IgD-negative memory B cell (primary cell): Measurements from ENCODE around the gene FAM107B. TPM values are rescaled to one million over a fixed set of nuclear protein-coding genes. Genes with fewer than 3 reads are reported as not detected.

Experiments
- H3K27ac Mint-ChIP-seq, 3 donors: one replicate each; pipeline ENCODE4 v1.8.0; 2020 to 2022; ENCODE audit warnings: mild to moderate bottlenecking in 3 of 3, mixed read lengths in 3 of 3, moderate library complexity in 1 of 3
- H3K27me3 Mint-ChIP-seq: one replicate; pipeline ENCODE4 v1.8.0; 2021; ENCODE audit warnings: mixed read lengths
- H3K36me3 Mint-ChIP-seq: one replicate; pipeline ENCODE4 v1.8.0; 2020; ENCODE audit warnings: mild to moderate bottlenecking, mixed read lengths
- H3K4me1 Mint-ChIP-seq, 3 donors: one replicate each; pipeline ENCODE4 v1.8.0; 2020 to 2022; ENCODE audit warnings: mixed read lengths in 3 of 3, mild to moderate bottlenecking in 1 of 3
- H3K4me3 Mint-ChIP-seq, 4 donors: one replicate each; pipeline ENCODE4 v1.8.0; 2020 to 2022; ENCODE audit warnings: mild to moderate bottlenecking in 4 of 4, mixed read lengths in 4 of 4, moderate library complexity in 3 of 4
- H3K9me3 Mint-ChIP-seq, 3 donors: one replicate each; pipeline ENCODE4 v1.8.0; 2020 to 2021; ENCODE audit warnings: mixed read lengths in 3 of 3, mild to moderate bottlenecking in 1 of 3
- polyA plus RNA-seq: library from polyadenylated mRNA; unstranded; fragments of 300-500 nt; fragmentation: Illumina TruSeq; gene quantifications from one replicate; pipeline ENCODE4 v1.2.3, GENCODE V29; 2021

Gene FAM107B
- polyA plus RNA-seq, 1 donor from 2014 or later: 113 TPM

DNA sequence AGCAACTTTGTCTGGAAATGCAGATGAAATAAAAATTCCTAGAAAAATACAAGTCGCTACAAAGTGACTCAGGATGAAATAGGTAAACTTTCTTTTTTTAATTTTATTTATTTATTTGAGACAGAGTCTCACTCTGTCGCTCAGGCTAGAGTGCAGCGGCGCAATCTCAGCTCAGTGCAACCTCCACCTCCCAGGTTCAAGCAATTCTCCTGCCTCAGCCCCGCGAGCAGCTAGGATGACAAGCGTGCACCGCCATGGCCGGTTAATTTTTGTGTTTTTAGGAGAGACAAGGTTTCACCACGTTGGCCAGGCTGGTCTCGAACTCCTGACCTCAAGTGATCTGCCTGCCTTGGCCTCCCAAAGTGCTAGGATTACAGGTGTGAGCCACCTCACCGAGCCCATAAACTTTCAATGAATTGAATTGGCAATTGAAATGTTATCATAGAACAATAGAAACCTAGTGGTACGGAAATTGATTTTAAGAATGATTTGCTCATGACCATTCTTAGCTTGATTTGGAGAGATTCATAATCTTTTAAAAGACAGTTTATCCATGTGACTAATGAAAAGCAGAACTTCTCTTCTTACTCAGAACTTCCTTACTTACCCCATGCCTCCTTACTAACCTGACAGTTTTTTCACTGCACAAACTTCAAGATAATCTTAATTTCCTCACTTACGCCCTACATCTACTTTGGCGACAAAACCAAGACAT is 161.7 kb downstream of the FAM107B start:
- Mint-ChIP-seq H3K36me3 (peaks cover 2% of the 10 kb centered on the region), H3K27ac (peak overlapping the region in 1 of 3 donors; percentile 82), H3K27me3 (no peaks in the 10 kb centered on the region), H3K4me3 (no peak overlapping the region), H3K9me3 (no peaks in the 10 kb centered on the region), H3K4me1 (peaks cover 29 to 40% (median 34%) of the 10 kb centered on the region in 3 donors)

- H3K4me1 Mint-ChIP-seq: peaks cover 27 to 42% (median 28%) of the 10 kb centered on the region in 3 donors
- no peaks in the 10 kb centered on the region for H3K27me3 Mint-ChIP-seq
- peaks cover 2% of the 10 kb centered on the region for H3K36me3 Mint-ChIP-seq
- H3K9me3 Mint-ChIP-seq: no peaks in the 10 kb centered on the region
- H3K4me3 Mint-ChIP-seq: no peak overlapping the region
- H3K27ac Mint-ChIP-seq: no peak overlapping the region
Observed at GRCh38 chr10:14611968-14612693, 162.6 kb downstream of the FAM107B start.

DNA sequence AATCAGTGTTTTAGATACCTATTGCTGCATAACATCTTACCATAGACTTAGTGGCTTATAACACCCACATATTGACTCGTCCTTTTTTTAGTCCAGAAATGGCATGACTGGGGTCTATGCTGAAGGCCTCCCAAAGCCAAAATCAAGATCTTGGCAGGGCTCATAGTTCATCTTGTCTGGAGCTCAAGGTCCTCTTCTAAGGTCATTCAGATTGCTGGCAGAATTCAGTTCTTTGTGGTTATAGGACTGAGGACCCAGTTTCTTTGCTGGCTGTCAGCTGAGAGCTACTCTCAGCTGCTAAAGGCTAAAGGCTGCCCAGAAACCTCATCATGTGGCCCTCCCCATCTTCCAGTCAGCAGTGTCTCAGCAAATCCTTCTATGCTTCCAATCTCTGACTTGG is 165.5 kb downstream of the FAM107B start:
- Mint-ChIP-seq H3K36me3 (no peaks in the 10 kb centered on the region), H3K27ac (peak overlapping the region; percentile 32 to 87 (median 78)), H3K27me3 (no peaks in the 10 kb centered on the region), H3K4me3 (peak overlapping the region in 3 of 4 donors; percentile 73 to 91 (median 78)), H3K9me3 (no peaks in the 10 kb centered on the region), H3K4me1 (peaks cover 30 to 50% (median 36%) of the 10 kb centered on the region in 3 donors)

GRCh38 chr10:14608381-14609001 is 166.2 kb downstream of the FAM107B start:
- Mint-ChIP-seq H3K4me1 (peaks cover 29 to 47% (median 35%) of the 10 kb centered on the region in 3 donors), H3K36me3 (peaks cover under 1% of the 10 kb centered on the region), H3K27ac (peak overlapping the region; percentile 32 to 92 (median 78)), H3K4me3 (peak overlapping the region; percentile 68 to 91 (median 76)), H3K27me3 (no peaks in the 10 kb centered on the region), H3K9me3 (no peaks in the 10 kb centered on the region)

DNA sequence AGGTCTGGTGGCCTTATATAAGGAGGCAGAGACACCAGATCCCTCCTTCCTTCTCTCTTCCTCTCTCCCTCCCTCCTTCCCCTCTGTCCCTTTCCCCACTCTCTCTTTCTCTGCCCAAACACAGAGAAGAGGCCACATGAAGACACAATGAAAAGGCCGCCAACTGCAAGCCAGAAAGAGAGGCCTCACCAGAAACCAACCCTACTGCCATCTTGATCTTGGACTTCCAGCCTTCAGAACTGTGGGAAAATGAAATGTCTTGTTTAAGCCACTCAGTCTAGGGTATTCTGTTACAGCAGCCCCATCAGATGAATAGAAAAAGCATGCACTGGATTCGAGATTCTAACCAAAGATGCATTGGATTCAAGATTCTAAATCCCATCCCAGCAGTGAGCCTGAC is 168.1 kb downstream of the FAM107B start:
- peak overlapping the region in 1 of 3 donors; percentile 14 for H3K27ac Mint-ChIP-seq
- H3K27me3 Mint-ChIP-seq: no peaks in the 10 kb centered on the region
- no peaks in the 10 kb centered on the region for H3K9me3 Mint-ChIP-seq
- peaks cover 36 to 48% (median 41%) of the 10 kb centered on the region in 3 donors for H3K4me1 Mint-ChIP-seq
- peaks cover 1% of the 10 kb centered on the region for H3K36me3 Mint-ChIP-seq
- H3K4me3 Mint-ChIP-seq: peak overlapping the region in 1 of 4 donors; percentile 92

DNA sequence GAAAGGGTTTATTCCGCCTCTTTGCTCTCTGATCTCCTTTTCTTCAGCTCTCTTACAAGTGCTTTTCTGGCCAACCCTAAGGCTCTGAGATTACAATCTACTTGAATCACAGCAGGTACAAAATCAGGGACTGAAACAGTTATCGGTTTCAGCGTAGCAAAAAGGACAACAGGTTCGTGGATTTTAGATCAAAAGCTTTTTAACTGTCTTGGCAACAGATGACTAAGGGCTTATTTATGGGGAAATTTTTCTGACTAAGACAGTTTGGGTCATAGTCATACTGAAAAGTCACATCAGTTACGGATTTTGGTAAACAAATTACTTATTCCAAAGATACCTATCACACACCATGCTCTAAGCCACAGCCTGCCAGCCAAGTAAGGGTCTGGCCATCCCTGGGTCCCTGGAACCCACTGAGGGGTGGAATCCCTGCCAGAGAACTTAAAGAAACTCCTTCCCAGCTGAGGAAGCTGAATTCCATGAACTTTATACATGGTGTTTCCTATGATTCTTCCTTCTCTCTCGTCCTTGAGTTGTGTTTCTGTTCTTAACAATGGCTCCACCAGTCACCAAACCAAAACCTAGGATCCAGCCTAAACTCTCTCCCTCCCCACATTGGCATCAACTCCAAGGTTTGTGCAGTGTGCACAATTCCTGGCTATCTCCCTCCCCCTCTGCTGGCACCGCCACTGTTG is 169.3 kb downstream of the FAM107B start:
- H3K4me1 Mint-ChIP-seq: peaks cover 42 to 56% (median 49%) of the 10 kb centered on the region in 3 donors

GRCh38 chr10:14604181-14605142 is 170.2 kb downstream of the FAM107B start:
- H3K4me1 Mint-ChIP-seq: peaks cover 45 to 57% (median 47%) of the 10 kb centered on the region in 3 donors
- peak overlapping the region; percentile 42 to 93 (median 88) for H3K27ac Mint-ChIP-seq
- H3K27me3 Mint-ChIP-seq: no peaks in the 10 kb centered on the region
- no peaks in the 10 kb centered on the region for H3K9me3 Mint-ChIP-seq
- peaks cover 9% of the 10 kb centered on the region for H3K36me3 Mint-ChIP-seq
- peak overlapping the region; percentile 88 to 97 (median 92) for H3K4me3 Mint-ChIP-seq

More for the DNA sequence above, 169.3 kb downstream of the FAM107B start:
- peak overlapping the region; percentile 72 to 93 (median 88) for H3K27ac Mint-ChIP-seq
- H3K9me3 Mint-ChIP-seq: no peaks in the 10 kb centered on the region
- no peaks in the 10 kb centered on the region for H3K27me3 Mint-ChIP-seq
- H3K4me3 Mint-ChIP-seq: peak overlapping the region; percentile 88 to 97 (median 92)
- H3K36me3 Mint-ChIP-seq: peaks cover 2% of the 10 kb centered on the region

DNA sequence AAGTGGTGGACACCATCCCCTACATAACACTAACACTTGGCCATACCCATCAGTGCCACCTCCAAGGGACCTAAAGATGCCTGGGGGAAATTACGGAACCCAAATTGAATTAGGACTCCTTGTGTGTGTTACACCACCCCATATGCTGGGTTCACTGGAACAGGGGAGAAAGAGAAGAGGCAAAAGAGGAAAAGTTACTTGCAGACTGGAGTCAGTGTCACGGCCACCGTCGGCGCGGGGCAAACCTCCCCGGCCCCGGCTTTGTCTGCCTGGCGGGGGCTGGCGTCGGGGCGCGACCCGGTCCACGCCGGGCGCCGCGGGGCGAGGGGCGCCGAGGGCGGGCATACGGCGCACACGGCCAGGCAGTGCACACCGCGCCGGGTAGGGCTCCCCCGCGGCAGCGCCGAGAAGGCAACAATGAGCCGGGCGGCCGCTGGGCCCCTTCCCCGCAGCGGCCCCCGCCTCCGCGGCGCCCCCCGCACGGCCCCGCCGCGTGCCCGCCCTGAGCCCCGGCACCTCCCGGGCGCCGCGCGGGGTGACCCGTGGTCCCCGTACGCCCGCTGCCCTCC is 171.1 kb downstream of the FAM107B start:
- Mint-ChIP-seq H3K9me3 (no peaks in the 10 kb centered on the region), H3K27ac (peak overlapping the region; percentile 89 to 96 (median 93)), H3K27me3 (no peaks in the 10 kb centered on the region), H3K4me1 (peaks cover 36 to 53% (median 43%) of the 10 kb centered on the region in 3 donors), H3K36me3 (peaks cover 9% of the 10 kb centered on the region), H3K4me3 (peak overlapping the region; percentile 92 to 100 (median 98))

- Mint-ChIP-seq H3K9me3 (no peaks in the 10 kb centered on the region), H3K27ac (peak overlapping the region; percentile 92 to 96 (median 93)), H3K36me3 (peaks cover 11% of the 10 kb centered on the region), H3K4me1 (peaks cover 31 to 54% (median 44%) of the 10 kb centered on the region in 3 donors), H3K27me3 (no peaks in the 10 kb centered on the region), H3K4me3 (peak overlapping the region; percentile 92 to 100 (median 98))
Observed at GRCh38 chr10:14602807-14603533, 171.7 kb downstream of the FAM107B start.

GRCh38 chr10:14601872-14602725 is 172.6 kb downstream of the FAM107B start:
- H3K4me1 Mint-ChIP-seq: peaks cover 36 to 53% (median 46%) of the 10 kb centered on the region in 3 donors
- no peaks in the 10 kb centered on the region for H3K9me3 Mint-ChIP-seq
- H3K27me3 Mint-ChIP-seq: no peaks in the 10 kb centered on the region
- H3K36me3 Mint-ChIP-seq: peaks cover 12% of the 10 kb centered on the region
- H3K4me3 Mint-ChIP-seq: peak overlapping the region; percentile 92 to 100 (median 98)
- peak overlapping the region; percentile 92 to 96 (median 93) for H3K27ac Mint-ChIP-seq

DNA sequence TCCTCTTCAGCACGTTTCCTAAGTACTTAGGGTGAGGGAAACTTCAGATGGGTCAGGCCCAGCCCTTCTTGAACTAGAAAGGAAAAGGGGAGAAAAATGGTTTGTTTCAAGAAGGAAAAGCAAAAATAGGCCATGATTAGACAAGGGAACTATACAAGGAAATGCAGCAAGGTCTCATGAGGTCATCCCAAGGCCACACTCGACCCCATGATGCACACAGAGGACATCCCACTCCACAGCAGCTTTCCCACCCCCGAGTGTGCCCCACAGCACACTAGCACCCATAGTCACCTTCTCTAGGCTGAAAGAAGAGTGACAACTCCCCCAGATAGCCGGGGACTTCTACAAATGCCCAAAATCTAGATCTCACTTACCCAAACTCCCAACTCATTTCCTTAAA is 173.4 kb downstream of the FAM107B start:
- peaks cover 14% of the 10 kb centered on the region for H3K36me3 Mint-ChIP-seq
- H3K27me3 Mint-ChIP-seq: no peaks in the 10 kb centered on the region
- peak overlapping the region; percentile 92 to 100 (median 98) for H3K4me3 Mint-ChIP-seq
- H3K9me3 Mint-ChIP-seq: no peaks in the 10 kb centered on the region
- peaks cover 44 to 59% (median 53%) of the 10 kb centered on the region in 3 donors for H3K4me1 Mint-ChIP-seq
- H3K27ac Mint-ChIP-seq: peak overlapping the region; percentile 92 to 96 (median 93)

DNA sequence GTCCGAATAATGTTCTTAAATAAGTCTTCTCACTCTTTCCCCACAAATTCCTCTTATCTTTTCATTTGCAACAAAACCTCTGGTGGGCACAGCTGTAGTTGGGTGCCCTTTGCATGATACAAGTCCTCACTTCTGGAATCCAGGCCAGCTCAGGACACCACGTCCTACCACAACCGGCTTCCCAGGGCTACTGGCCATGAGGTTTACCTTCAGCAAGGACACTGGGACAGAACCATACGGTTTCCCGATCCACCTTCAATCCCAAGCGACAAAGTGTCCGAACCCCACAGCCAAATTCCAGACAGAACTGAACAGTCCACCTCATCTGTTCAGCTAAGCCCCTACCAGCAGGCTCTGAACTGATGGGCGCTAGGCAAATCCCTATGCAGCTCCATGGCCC is 174.6 kb downstream of the FAM107B start:
- Mint-ChIP-seq H3K36me3 (peaks cover 18% of the 10 kb centered on the region), H3K27me3 (no peaks in the 10 kb centered on the region), H3K27ac (peak overlapping the region in 1 of 3 donors; percentile 11), H3K9me3 (no peaks in the 10 kb centered on the region), H3K4me3 (peak overlapping the region in 1 of 4 donors; percentile 34), H3K4me1 (peaks cover 51 to 57% (median 52%) of the 10 kb centered on the region in 3 donors)
